Skeletal muscle tissue (tissue), 4 donors: ENCODE data around the gene SPIRE2. TPM values are rescaled to one million over a fixed set of nuclear protein-coding genes. Genes with fewer than 3 reads are reported as not detected.
A peak's percentile ranks its signal among the peaks of the same experiment; 100 is the strongest.
"Not testable (repeated sequence)": the region's sequence is repeated elsewhere in the genome, so short reads cannot be mapped to it uniquely, and the experiment has no call there.

Experiments used
- H3K27ac ChIP-seq: one replicate; pipeline ENCODE4 v1.7.0; 2013; ENCODE audit warnings: mild to moderate bottlenecking, low read depth, low read length, inconsistent platforms
- H3K27me3 ChIP-seq, 3 donors: one replicate each; pipeline ENCODE4 v1.7.0; 2013; ENCODE audit warnings: low read length in 3 of 3; ENCODE audit not compliant: control insufficient read depth in 3 of 3, insufficient read depth in 3 of 3
- H3K36me3 ChIP-seq, 3 donors: one replicate each; pipeline ENCODE4 v1.7.0; 2013; ENCODE audit warnings: low read length in 3 of 3; ENCODE audit not compliant: control insufficient read depth in 3 of 3, insufficient read depth in 3 of 3
- H3K4me1 ChIP-seq, 3 donors: one replicate each; pipeline ENCODE4 v1.7.0; 2013; ENCODE audit warnings: low read length in 3 of 3, mild to moderate bottlenecking in 3 of 3; ENCODE audit not compliant: control insufficient read depth in 3 of 3, insufficient read depth in 3 of 3
- H3K4me3 ChIP-seq, 3 donors: one replicate each; pipeline ENCODE4 v1.7.0; 2013; ENCODE audit warnings: low read length in 3 of 3
- H3K9ac ChIP-seq, 3 donors: one replicate each; pipeline ENCODE4 v1.7.0; 2013; ENCODE audit warnings: low read length in 3 of 3, mild to moderate bottlenecking in 3 of 3, moderate library complexity in 2 of 3, low read depth in 1 of 3
- H3K9me3 ChIP-seq, 3 donors: one replicate each; pipeline ENCODE4 v1.7.0; 2013; ENCODE audit warnings: low read length in 3 of 3; ENCODE audit not compliant: control insufficient read depth in 3 of 3
- total RNA-seq: library from RNA; depleted of rRNA; stranded (reverse); fragments of >200 nt; gene quantifications from one replicate; pipeline ENCODE4 v1.2.3, GENCODE V29; 2014
- donor health status: Osteomylitis.

The SPIRE2 gene
- total RNA-seq, 1 donor from 2014 or later, result 2.1 TPM

DNA sequence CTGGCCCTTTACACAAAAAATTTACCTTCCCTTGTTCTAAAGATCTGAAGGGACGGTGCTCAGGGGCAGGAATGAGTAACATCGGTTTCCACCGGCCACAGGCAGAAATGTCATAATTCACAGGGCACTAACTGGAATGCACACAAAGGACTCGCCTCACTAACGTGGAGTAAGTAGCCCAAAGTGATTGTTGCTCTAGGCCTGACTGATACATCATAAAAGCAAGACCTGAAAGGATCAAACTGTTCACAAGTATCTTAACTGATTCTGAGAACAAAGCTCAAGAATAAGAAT, 36.2 kb downstream of the SPIRE2 start:
- H3K9me3 ChIP-seq, result peaks cover 0 to 1% (median 0%) of the 10 kb centered on the region in 3 donors
- peak overlapping the region in 1 of 3 donors; percentile 23 for H3K9ac ChIP-seq
- no peaks in the 10 kb centered on the region for H3K36me3 ChIP-seq
- H3K4me1 ChIP-seq, result peaks cover 3 to 15% (median 10%) of the 10 kb centered on the region in 3 donors
- H3K27me3 ChIP-seq, result peaks cover 0 to 15% (median 0%) of the 10 kb centered on the region in 3 donors
- H3K4me3 ChIP-seq, result no peak overlapping the region
- peak overlapping the region; percentile 52 for H3K27ac ChIP-seq

DNA sequence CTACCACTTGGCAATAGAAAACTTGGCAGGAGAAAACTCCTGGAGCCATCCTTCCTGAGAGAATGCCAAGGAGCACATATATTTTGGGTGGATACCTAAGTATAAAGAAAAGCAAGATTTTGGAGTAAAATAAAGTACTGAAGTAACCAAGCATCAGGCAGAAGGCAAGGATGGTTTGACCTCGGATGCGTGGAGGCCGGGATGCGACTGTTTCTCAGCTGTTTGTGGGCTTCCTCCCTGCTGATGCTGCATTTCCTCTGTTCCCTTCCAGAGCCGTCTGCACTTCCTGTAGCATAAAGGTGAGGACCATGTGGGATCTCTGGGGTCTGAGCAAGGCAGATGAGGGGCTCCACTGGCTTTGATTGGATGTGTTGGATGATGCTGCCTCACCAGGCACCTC, 39.6 kb downstream of the SPIRE2 start:
- Histone ChIP-seq H3K4me1 (peaks cover 3 to 18% (median 10%) of the 10 kb centered on the region in 3 donors), H3K36me3 (no peaks in the 10 kb centered on the region), H3K27me3 (no peaks in the 10 kb centered on the region), H3K9ac (no peak overlapping the region), H3K27ac (no peak overlapping the region), H3K4me3 (no peak overlapping the region), H3K9me3 (peaks cover 0 to 1% (median 0%) of the 10 kb centered on the region in 3 donors)

DNA sequence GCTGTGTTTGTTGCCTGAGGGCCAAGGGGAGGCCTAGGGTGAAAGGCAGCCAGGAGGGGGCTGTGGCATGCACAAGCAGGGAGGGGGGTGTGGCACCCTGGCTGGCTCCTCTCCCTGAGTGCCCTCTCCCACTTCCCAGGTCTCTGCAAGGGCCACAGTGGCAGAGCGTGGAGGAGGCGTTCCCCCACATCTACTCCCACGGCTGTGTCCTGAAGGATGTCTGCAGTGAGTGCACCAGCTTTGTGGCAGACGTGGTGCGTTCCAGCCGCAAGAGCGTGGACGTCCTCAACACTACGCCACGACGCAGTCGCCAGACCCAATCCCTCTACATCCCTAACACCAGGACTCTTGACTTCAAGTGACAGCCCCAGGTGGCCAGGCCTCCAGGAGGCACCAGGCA, 41.6 kb downstream of the SPIRE2 start:
- no peaks in the 10 kb centered on the region for H3K27me3 ChIP-seq
- H3K4me1 ChIP-seq, result peaks cover 4 to 17% (median 10%) of the 10 kb centered on the region in 3 donors
- no peak overlapping the region for H3K27ac ChIP-seq
- H3K36me3 ChIP-seq, result peaks cover 0 to 2% (median under 1%) of the 10 kb centered on the region in 3 donors
- H3K9me3 ChIP-seq, result peaks cover 0 to 1% (median 0%) of the 10 kb centered on the region in 3 donors
- no peak overlapping the region for H3K9ac ChIP-seq
- no peak overlapping the region for H3K4me3 ChIP-seq

DNA sequence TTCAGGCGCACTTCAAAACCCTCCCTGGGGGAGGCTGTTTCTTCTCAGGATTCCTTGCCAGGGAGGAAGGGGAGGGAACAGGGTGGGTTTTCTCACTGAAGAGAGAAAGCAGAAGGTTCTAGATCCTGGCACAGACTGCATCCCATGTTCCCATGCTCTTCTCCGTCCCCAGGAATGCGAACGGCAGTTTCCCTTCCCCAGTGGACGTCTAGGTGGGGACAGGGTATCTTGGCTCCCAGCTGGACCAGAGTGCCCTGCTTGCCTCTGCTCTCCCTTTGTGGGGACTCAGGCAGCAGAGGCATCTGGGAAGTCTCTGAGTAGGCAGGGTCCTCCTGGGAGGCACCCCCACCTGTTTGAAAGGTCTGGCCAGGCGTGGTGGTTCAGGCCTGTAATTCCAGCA, 42.2 kb downstream of the SPIRE2 start:
- Histone ChIP-seq H3K36me3 (peaks cover 0 to 5% (median 3%) of the 10 kb centered on the region in 3 donors), H3K4me3 (no peak overlapping the region), H3K27me3 (no peaks in the 10 kb centered on the region), H3K9ac (no peak overlapping the region), H3K9me3 (peaks cover 0 to 1% (median 0%) of the 10 kb centered on the region in 3 donors), H3K27ac (no peak overlapping the region), H3K4me1 (peaks cover 4 to 18% (median 10%) of the 10 kb centered on the region in 3 donors)

DNA sequence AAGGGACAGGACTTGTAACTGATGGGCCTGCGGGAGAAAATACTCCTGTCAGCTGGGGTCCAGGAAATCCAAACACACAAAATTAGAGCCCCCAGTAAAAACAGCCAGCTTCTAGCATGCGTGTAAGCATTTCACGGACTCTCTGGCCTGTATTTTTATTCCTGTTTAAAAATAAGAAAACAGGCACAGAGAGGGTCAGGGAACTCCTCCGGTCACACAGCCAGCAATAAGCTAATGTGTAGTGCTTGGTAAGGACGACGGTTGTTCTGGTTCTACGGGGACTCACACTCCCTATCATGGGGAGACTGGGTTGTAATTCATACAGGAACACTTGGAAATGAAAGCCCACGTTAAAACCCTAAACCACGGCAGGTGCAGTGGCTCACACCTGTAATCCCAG, 43.6 kb downstream of the SPIRE2 start:
- no peak overlapping the region for H3K27ac ChIP-seq
- no peaks in the 10 kb centered on the region for H3K27me3 ChIP-seq
- no peak overlapping the region for H3K9ac ChIP-seq
- peaks cover 4 to 18% (median 10%) of the 10 kb centered on the region in 3 donors for H3K4me1 ChIP-seq
- peaks cover 0 to 1% (median 0%) of the 10 kb centered on the region in 3 donors for H3K9me3 ChIP-seq
- no peak overlapping the region for H3K4me3 ChIP-seq
- peaks cover 0 to 5% (median 3%) of the 10 kb centered on the region in 3 donors for H3K36me3 ChIP-seq

DNA sequence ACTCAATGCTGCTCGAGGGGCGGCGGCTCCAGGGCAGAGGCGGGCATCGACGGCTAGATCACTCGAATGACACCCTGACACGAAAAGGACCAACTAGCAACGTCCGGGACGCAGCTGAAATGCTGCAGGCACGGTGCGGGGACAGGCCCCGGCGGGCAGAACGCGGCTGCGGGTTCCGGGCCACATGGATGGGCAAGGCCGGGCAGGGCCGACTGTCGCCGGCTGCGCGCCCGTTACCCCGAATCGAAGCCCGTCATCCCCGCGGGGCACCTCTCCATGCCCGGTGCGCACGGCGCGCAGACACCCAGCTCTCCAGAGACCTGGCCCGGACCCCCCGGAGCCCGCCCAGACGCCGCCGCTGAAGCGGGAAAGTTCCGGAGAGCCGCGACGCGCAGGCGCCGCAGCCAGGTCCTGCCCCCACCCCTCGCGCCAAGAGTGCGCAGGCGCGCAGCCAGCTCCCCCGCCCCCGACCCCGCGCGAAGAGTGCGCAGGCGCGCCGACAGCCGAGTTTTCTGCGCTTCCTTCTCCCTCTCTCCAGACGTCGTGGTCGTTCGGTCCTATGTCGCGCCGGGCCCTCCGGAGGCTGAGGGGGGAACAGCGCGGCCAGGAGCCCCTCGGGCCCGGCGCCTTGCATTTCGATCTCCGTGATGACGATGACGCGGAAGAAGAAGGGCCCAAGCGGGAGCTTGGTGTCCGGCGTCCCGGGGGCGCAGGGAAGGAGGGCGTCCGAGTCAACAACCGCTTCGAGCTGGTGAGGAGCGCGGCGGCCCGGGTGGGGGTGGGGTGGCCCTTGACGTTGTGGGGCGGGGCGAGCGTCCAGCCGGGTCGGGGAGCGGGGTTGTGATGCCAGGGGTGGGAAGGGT, 45.1 kb downstream of the SPIRE2 start, which contains the start of gene TCF25:
TSS of gene TCF25 (plus strand) at position 484 of the 863 bp plus-strand sequence. CDS start at position 560, 76 bp downstream.
- peak within 1 kb of the TSS; percentile 93 to 98 (median 96) for H3K9ac ChIP-seq
- no peaks in the 10 kb centered on the region for H3K27me3 ChIP-seq
- peak within 1 kb of the TSS; percentile 99 for H3K27ac ChIP-seq
- H3K4me1 ChIP-seq, result peaks cover 4 to 18% (median 10%) of the 10 kb centered on the region in 3 donors
- peak within 1 kb of the TSS; percentile 75 to 89 (median 85) for H3K4me3 ChIP-seq
- no peaks in the 10 kb centered on the region for H3K9me3 ChIP-seq
- H3K36me3 ChIP-seq, result peaks cover 0 to 5% (median 3%) of the 10 kb centered on the region in 3 donors

DNA sequence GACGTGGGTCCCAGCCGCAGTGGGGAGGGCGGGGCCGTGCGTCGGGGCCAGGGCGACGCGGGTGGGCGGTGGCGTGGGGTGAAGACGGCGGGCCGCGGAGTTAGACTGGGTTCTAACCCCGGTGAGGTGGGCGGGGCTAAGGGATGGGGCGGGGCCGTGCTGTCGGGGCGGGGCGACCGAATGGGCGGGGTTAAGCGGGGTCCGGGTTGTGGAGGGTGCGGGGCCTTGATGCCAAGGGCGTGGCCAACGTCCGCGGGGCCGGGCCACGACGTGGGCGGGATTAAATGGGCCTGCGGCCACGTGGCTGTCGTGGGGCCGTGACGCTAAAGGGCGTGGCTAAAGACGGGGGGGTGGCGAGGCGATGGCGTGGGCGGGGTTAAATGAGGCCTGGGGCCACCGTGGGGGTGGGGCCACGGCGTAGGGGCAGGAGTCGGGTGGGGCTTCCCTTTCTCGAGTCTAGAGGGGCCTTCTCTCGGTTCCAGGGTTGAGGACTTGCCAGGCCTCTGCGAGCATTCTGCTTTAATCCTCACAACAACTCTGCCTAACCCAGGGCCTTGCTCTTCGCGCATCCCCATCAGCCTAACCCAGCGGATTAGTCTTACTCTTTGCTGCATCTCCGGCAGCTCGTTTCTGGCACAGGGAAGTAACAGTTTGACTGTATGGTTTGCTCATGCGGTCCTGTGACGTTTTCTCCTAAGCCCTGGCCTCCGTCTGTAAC, 45.9 kb downstream of the SPIRE2 start:
- Histone ChIP-seq H3K9ac (peak overlapping the region in 2 of 3 donors; percentile 64 to 96), H3K4me3 (peak overlapping the region; percentile 59 to 89 (median 85)), H3K27ac (peak overlapping the region; percentile 99), H3K36me3 (peaks cover 4 to 9% (median 9%) of the 10 kb centered on the region in 3 donors), H3K27me3 (no peaks in the 10 kb centered on the region), H3K4me1 (peaks cover 4 to 18% (median 10%) of the 10 kb centered on the region in 3 donors), H3K9me3 (no peaks in the 10 kb centered on the region)

DNA sequence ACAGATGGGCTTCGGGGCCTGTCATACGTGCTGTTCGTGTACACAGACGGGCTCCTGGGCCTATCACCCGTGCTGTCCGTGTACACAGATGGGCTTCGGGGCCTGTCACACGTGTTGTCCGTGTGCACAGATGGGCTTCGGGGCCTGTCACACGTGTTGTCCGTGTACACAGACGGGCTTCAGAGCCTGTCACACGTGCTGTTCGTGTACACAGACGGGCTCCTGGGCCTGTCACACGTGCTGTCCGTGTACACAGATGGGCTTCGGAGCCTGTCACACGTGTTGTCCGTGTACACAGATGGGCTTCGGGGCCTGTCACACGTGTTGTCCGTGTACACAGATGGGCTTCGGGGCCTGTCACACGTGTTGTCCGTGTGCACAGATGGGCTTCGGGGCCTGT, 50.8 kb downstream of the SPIRE2 start:
- H3K9me3 ChIP-seq, H3K27me3 ChIP-seq, H3K4me3 ChIP-seq, H3K4me1 ChIP-seq, H3K9ac ChIP-seq, H3K27ac ChIP-seq: not testable (repeated sequence)
- peaks cover 32 to 36% (median 34%) of the 10 kb centered on the region in 3 donors for H3K36me3 ChIP-seq

DNA sequence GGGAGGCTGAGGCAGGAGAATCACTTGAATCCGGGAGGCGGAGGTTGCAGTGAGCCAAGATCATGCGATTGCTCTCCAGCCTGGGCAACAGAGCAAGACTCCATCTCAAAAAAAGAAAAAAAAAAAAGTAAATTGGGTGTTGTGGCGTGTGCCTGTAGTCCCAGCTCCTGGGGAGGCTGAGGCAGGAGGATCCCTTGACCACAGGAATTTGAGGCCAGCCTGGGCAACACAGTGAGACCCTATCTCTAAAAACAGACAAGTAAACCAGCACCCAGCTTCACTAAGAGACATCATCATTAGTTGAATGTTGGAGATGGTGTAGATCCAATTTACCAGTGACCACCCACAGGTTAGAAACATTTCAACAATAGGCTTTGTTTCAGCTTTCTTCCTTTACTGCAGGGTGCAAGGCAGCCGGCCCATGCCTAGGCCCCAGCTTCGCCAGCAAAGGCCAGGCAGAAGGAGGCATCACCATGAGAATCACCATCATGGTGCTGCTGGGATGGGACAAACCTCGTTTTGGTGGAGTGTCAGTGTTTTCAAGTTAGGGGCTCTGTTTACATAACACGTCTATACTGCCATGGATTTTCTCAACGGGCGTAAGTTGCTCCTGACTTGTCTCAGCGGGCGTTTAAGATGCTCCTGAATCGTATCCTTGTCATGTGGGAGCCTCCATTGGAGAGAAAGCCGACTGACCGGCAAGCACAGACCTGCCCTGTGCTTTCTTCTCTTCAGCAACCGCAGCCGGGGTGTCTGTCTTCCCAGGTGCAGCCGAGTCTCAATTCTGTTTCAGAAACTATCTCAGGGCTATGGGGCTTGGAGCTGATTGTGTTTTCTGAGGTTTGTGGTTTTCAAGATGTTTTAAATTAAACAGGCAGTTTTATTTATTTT, 52.4 kb downstream of the SPIRE2 start:
- H3K4me1 ChIP-seq, result no peaks in the 10 kb centered on the region
- H3K9ac ChIP-seq, result no peak overlapping the region
- H3K4me3 ChIP-seq, result no peak overlapping the region
- H3K27ac ChIP-seq, result no peak overlapping the region
- H3K27me3 ChIP-seq, result no peaks in the 10 kb centered on the region
- no peaks in the 10 kb centered on the region for H3K9me3 ChIP-seq
- peaks cover 39 to 46% (median 44%) of the 10 kb centered on the region in 3 donors for H3K36me3 ChIP-seq
